Stimulated activated CD8-positive, alpha-beta memory T cell treated with anti-CD3 and anti-CD28 coated beads, Interleukin-4, amount 100 ng/mL, for 48 hours (primary cell): Measurements from ENCODE around the gene PCBP1.
"Not testable (repeated sequence)": the region's sequence is repeated elsewhere in the genome, so short reads cannot be mapped to it uniquely, and the experiment has no call there.

Experiments
- DNase-seq: peaks from one replicate; pipeline ENCODE4 v3.0.0-alpha.2; 2020

The PCBP1 gene

DNA sequence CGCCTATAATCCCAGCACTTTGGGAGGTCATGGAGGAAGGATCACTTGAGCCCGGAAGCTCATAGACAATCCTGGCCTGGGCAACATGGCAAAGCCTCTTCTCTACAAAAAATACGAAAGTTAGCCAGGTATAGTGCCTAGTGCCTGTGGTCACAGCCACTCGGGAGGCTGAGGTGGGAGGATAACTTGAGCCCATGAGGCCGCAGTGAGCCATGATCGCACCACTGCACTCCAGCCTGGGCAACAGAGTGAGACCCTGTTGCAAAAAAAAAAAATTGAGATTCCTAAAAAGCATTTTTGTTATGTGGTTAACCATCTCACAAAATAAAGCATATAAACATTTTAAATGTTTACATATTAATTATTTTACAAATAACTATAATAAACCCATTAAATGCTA lies 13.9 kb downstream of the PCBP1 start:
- no peak for DNase-seq

DNA sequence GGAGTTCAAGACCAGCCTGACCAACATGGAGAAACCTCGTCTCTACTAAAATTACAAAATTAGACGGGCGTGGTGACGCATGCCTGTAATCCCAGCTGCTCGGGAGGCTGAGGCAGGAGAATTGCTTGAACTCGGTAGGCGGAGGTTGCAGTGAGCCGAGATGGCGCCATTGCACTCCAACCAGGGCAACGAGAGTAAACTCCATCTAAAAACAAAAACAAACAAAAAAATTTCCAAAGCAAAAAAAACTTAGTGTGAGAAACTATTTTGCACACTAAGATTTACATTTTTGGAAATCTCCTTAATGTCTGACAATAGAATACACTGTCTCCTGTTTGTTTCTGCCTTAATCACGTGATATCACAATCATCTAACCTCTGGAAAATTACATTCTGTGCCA lies 14.4 kb downstream of the PCBP1 start:
- DNase-seq, result peak; percentile 5

DNA sequence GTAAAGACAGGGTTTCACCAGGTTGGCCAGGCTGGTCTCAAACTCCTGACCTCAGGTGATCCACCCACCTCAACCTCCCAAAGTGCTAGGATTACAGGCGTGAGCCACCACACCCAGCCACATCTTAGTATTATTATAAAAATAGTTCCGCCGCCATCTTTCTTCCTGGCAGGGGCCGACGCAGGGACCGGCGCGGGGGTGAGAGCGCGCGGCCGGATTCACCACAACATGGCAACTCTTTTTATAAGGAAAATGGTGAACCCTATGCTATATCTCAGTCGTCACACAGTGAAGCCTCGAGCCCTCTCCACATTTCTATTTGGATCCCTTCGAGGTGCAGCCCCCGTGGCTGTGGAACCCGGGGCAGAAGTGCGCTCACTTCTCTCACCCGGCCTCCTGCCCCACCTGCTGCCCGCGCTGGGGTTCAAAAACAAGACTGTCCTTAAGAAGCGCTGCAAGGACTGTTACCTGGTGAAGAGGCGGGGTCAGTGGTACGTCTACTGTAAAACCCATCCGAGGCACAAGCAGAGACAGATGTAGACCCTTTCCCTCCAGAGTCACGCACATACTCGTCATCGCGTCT lies 15.1 kb downstream of the PCBP1 start:
- DNase-seq, result peak; percentile 23

DNA sequence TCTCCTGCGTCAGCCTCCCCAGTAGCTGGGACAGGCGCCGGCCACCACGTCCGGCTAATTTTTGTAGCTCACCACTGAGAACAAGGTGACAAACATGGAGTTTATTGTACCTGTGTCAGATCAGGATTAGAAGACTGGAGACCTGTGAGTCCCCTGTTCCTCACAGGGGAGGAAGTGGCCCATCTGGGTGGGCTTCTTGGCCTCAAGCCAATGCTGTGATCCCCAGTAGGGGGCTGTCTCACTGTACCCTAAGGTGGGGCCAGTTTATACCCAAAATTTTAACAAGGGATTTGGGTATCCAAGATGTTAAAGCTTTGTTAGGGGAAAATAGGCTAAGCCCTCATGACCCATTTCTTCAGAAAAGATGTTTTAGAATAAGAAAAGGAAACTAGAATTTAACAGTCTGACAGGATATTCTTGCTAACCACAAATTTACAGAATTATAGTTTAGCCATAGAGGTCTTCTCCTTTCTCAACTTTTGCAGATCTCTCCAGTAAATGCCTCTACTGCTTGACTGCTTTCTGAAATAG lies 16.3 kb downstream of the PCBP1 start:
- DNase-seq, result peak; percentile 47

DNA sequence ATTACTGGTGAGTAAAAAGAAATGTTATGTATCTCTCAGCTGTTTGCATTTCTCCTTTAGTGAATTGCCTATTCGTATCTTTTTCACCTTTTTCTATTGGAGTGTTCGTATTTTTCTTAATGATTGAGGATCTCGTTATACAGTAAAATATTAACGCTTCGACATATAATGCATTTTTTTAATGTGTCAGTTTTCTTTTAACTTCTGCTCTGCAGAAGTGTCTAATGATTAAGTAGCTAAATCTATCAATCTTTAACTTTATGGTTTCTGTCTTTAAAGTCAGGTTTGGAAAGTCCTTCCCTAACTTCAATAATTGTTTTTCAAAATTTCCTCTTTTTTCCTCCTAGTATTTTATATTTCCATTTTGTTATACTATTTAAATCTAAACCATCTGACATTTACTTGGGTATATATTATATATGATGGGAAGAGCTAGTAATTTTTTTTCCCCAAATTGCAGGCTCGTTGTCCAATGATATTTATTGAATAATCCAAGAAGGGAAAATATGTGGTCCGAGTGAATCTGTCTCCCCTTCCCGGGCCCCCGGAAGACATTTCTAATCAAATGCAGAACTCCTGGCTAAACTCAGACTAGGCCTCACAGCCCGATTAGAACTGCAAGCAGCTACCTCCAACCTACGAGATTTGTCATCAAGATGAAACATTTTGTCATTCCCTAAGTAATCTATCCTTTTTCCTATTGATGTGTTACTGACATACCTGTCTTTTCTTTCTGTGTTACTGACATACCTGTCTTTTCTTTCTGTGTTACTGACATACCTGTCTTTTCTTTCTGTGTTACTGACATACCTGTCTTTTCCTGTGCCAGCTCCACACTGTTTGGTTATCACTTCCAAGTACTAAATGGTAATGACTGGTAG lies 17.2 kb downstream of the PCBP1 start:
- DNase-seq, result peak; percentile 65

DNA sequence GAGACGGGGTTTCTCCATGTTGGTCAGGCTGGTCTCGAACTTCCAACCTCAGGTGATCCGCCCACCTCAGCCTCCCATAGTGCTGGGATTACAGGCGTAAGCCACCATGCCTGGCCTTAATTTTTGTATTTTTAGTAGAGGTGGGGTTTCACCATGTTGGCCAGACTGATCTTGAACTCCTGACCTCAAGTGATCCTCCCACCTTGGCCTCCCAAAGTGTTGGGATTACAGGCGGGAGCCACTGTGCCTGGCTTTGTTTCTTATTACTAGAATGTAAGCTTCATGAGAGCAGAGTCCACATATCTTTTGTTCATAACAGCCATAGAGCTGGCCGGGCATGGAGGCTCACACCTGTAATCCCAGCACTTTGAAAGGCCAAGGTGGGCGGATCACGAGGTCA lies 18.9 kb downstream of the PCBP1 start:
- DNase-seq, result not testable (repeated sequence)

DNA sequence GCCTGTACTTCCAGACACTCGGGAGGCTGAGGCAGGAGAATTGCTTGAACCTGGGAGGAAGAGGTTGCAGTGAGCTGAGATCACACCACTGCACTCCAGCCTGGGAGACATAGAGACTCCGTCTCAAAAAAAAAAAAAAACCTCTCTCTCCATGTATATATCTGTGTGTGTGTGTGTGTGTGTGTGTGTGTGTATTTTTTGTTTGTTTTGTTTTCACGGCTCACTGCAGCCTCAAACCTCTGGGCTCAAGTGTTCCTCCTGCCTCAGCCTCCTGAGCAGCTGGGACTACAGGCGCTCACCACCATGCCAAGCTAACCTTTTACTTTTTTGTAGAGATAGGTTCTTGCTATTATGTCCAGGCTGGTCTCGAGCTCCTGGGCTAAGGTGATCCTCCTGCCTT lies 23.1 kb downstream of the PCBP1 start:
- DNase-seq, result not testable (repeated sequence)

DNA sequence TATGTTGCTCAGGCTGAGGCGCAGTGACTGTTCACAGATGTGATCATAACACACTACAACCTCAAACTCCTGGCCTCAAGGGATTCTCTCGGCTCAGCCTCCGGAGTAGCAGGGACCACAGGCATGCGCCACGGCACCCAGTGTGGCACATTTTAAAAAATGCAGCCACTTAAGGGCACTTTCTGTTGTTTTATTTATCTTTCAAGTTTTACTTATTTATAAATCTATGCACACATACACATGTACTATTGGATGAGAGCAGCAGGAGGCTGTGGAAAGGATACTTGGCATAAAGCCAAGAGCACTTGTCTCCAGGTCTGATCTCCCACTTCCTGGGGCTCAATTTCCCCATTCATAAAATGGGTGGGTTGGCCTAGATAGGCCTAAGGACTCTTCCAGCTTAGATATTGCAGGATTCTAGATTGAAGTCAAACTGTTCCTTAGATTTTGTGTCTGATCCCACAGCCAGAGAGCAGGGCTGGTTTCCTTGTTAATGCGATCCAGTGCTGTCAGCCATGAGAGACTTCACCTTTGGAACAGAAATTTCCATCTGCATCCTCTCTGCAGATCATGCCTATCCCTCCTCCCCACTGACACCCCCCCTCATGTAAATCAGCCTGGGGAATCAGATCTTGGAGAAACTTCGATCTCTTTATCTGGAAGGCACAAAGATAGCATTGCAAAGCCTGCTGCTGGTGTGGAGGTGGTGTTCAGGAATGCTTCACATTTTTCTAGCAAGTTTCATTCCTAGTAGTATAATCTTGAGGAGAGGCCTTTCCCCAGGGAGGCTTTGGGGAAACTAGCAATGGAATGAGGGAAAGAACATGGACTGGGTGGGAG lies 24.7 kb downstream of the PCBP1 start:
- no peak for DNase-seq

DNA sequence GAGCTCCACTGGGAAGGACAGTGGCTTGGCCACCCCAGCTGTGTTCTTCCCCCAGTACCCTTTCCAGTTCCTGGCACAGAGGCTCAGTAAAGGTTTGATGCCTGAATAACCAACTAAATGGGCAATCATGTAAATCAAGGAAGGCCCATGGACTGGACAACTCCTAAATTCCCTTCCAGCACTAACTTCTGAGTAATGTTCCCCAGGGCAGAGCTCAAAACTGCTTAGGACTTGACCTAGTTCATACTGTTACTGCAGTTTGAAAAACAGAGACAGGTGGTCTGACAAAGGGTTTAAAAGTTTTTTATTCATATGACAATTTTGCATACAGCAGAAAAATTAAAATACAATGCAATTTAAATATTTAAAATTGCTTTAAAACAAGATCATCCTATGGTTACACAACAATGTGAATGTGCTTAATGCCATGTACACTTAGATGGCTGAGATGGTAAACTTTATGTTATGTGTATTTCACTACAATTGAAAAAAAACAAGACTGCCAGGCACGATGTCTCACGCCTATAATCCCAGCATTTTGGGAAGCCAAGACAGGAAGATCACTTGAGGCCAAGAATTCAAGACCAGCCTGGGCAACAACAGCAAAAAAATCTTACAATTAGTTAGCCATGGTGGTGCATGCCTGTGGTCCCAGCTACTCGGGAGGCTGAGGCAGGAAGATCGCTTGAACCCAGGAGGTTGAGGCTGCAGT lies 26.2 kb downstream of the PCBP1 start:
- DNase-seq, result no peak

DNA sequence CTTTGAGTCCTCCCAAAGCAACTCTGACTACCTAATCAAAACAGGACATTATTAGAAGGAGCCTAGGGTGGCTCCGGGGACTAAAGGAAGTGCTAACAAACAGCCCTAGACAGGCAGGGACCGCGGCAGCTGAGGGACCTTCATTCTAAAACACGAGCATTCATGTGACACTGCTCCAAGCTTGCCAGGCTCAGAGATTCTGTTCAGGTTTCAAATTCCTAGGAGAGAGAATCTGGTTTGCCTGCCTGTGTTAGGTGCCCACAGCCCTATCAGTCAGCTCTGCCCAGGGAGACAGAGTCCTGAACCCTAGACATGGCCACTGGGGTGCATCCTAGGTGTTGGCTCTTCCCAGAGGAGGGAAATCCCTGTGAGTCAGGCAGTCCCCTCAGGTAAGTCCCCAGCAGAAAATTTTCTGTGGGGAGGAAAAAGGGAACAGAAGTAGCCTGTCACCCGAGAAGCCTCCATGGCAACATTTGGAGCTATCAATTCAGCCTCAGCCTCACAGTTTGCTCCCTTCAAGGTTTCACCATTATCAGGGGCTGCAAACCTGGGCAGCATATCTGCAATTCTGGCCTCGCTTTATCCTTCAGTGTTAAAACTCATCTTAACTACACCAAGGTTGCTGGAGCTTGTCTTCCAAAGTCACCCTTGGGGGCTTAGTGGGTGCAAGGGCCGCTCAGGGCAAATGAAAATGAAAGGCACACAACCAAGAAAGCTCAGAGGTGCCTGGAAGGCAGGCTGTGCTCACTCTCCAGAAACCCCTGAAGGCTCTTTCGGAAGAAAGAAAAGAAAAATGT lies 28.6 kb downstream of the PCBP1 start:
- no peak for DNase-seq

DNA sequence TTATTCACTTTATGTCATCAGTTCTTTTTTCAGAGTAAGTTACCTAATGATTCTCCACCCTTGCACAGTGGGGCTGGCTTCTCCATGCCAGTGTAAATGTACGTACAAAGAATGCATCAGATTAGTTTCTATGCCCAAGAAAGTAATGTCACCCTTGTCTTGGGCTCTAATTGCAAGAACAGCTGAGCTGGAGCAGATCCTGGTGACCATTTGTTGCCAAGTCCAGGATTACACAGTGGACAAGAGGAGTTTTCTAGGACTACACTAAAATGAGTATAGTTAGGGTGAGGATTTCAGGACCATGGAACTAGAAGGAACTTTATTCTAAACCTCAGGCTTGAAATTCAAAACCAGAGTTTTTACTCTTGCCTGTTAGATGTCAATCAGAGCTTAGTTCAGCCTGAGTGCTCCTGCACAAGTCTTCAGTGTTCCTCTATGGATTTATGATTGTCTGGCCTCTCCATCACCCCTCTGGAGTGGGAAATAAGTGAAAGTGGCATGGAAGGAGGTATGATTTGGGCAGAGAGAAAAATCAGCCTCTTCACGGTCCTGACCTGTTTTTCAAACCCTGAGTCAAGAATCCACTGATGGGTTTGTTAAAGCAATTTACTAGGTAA lies 29.8 kb downstream of the PCBP1 start:
- no peak for DNase-seq

DNA sequence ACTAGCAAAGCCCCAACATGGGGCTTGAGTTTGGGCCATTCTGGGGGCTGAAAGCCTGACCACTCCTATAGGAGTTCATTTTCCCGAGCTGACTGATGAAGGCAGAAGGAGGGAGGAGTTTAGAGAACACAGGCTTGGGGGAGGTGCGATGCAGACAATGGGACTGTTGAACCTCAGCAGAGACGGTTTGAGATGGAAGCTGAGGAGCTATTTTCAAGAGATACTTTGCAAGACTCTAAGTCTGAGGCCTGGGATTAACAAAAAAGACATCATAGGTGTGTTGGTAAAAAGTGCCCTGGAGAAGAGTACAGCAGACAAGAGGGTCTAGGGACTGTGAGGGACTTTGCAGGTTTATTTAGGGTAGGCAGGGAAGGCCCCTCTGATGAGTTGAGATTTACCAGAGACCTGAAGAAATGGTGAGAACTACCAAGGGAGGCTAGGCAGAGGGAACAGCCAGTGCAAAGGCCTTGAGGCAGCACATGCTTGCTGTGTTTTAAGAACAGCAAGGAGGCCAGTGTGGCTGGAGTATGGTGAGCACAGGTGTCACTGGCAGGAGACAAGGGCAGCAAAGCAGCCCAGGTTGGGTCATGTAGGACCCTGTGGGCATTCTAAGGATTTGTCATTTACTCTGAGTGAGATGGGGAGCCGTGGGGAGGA lies 31.6 kb downstream of the PCBP1 start:
- no peak for DNase-seq

DNA sequence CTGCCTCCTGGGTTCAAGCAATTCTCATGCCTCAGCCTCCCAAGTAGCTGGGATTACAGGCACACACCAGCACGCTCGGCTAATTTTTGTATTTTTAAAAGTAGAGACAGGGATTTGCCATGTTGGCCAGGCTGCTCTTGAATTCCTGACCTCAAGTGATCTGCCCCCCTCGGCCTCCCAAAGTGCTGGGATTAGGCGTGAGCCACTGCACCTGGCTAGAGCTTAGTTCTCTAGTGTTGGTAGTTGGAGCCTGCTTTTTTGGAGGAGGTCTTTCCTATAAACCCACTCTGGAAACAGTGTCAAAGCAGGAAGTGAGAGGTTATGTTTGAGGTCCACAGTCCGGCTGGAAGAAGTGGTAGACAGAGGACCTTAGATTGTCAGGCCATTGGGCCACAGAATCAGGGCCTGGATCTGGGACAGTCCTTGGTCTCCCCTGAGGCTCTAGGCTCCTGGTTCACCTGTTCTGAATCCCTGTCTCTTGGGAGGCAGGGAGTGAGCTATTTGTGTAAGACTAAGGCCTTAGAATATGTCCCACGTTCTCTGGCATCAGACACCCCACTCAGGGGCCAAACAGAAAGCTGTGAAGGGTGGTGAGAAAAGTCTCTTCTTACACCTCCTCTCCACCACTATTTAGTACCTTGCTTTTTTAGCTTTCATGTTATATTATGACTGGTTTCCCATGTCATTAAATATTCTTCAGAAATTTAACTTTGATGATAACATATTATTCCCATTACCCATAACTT lies 34.5 kb downstream of the PCBP1 start:
- no peak for DNase-seq

DNA sequence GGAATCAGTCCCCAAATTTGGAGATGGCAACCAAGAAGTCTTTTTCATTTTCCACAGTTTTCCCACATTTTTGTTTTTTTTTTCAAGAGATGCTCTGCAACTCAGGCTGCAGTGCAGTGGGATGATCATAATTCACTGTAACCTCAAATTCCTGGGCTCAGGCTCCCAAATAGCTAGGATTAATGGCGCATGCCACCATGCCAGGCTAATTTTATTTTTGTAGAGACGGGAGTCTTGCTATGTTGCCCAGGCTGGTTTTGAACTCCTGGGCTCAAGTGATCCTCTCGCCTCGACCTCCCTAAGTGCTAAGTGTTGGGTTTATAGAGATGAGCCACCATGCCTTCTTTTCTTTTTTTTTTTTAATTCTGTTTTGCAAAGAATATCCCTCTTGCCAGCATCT lies 35.2 kb downstream of the PCBP1 start:
- DNase-seq, result no peak

DNA sequence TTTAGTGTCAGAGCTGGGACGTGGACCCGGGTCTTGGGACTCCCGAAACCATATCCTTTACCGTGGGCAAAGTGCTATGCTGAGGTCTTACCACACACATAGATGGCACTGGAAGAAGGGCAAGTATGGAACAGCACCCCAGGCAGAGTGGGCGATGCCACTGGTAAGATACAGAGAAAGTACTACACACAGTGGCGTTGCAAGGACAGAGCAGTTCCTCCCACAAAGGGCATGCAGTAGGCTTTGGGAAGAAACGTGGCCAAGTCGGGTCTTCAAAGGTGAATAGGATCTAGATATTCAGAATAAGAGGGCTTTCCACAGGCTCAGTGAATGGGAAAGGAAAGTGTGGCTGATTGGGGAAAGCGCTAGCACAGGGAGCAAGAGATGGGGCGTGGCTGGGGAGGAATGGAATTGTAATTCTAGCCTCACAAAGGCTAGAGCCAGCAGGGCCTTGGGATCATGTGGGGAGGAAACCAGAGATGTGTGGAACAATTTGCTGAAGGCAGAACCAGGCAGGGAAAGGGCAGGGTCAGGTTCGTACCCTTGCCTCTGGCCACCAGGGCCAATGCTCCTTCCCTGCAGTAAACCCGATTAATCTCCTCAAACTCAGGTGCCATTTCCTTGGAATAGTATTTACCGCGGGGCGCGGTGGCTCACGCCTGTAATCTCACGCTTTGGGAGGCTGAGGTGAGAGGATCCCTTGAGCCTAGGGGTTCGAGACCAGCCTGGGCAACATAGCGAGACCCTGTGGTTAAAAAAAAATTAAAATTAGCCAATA lies 36.0 kb downstream of the PCBP1 start:
- no peak for DNase-seq

DNA sequence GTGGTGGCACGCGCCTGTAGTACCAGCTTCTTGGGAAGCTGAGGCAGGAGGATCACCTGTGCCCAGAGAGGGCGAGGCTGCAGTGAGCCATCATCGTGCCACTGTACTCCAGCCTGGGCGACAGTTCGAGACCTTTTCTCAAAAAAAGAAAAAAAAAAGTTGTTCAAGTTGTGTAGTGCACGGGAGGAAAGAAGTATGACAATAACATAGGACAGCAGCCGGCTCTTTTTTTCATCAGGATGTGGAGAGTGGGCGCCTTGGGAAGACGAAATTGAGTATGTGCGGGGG lies 36.5 kb downstream of the PCBP1 start:
- no peak for DNase-seq

DNA sequence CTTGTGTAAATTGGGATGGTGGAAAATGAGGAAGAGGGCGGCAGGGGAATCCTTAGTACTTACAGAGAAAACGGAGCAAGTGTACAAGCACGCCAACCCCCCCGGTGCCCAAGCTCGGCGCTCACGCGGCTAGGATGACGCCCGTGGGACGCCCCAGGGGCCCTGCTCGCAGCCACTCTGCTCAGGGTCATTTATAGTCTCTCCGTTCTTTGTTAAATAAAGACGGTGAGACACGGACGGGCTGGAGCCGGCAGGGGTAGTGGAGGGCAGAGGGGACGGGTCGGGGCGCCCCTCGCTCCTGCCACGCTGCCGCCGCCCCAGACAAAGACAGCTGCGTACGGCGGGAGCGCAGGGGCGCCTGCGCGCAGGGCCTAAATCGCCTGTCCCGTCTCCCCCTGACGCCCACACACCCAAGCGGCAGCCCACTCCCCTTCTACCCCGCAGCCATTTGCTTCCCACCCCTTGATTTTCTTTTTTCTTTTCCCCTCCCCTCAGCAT lies 37.8 kb downstream of the PCBP1 start:
- DNase-seq, result peak; percentile 75

DNA sequence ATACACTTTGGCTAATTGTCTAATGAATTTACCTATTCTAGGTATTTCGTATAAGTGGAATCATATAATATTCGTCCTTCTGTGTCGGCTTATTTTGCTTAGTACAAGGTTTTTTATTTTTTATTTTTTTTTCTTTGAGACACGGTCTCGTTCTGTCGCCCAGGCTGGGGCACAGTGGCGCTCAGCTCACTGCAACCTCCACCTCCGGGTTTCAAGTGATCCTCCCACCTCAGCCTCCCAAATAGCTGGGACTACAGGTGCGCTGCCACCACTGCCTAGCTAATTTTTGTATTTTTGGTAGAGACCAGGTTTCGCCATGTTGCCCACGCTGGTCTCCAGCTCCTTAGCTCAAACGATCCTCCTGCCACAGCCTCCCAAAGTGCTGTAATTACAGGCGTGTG lies 38.2 kb downstream of the PCBP1 start:
- no peak for DNase-seq

DNA sequence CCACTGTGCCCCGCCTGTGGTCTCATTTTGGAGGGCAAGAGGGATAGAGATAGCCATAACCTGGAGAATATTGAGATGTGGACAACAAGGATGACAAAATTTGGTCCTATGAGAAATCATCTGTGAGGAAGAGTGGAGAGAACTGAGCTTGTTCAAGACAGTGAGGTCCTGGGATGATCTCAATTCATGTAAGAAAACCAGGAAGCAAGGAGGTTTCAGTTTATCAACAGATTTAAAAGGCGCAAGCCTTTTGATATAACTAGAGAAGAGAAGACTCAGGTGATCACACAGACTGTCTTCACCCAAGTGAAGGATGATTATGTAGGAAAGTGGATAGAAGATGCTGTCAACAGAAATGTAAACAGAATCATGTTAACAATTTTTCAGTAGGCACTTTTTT lies 39.1 kb downstream of the PCBP1 start:
- no peak for DNase-seq
